ENCODE measurements around the gene CCR7.

DNA sequence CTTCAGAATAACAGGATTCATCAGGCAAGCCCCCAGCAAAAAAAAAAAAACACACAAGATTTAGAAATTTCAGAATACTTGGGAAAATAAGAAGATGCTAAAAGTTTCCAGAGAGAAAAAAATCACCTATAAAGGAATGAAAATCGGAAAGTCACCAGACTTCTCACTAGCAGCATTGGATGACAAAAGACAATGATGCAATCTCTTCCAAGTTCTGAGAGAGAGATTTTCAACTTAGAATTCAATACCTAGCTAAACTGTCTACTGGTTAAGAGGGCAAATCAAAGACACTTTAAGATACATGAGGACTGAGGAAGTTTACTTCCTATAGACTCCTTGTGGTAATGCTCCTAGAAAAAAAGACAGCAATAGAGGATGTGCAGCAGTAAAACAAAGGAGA is 40.0 kb downstream of the CCR7 start:
- TF ChIP-seq CTCF (IDR thresholded peaks at IDR 0.05) (no peak), POLR2A (IDR thresholded peaks at IDR 0.05) (no peak)
